Measurements from ENCODE around the gene CEACAM18.

CEACAM18 gene

GRCh38 chr19:51514866-51515481 is 36.6 kb downstream of the CEACAM18 start:
- Histone ChIP-seq H3K4me1 (no peaks in the 10 kb centered on the region), H3K36me3 (no peaks in the 10 kb centered on the region), H3K27me3 (no peaks in the 10 kb centered on the region), H3K4me3 (no peak overlapping the region), H3K9me3 (peaks cover 0 to 4% (median 0%) of the 10 kb centered on the region in 3 donors), H3K27ac (no peak overlapping the region)
- TF ChIP-seq CTCF (IDR thresholded peaks at IDR 0.05), result peak; percentile 50 to 55
- intact Hi-C loops (cut with DNase I; ENCODE audit: low total_unique reads), result no loop called here
- no peak for DNase-seq

- Histone ChIP-seq H3K4me3 (no peak overlapping the region), H3K27ac (no peak overlapping the region), H3K9me3 (peaks cover 0 to 4% (median 0%) of the 10 kb centered on the region in 3 donors), H3K27me3 (no peaks in the 10 kb centered on the region), H3K36me3 (no peaks in the 10 kb centered on the region), H3K4me1 (peaks cover 0 to 5% (median 0%) of the 10 kb centered on the region in 4 donors)
- no peak for DNase-seq
- no peak for TF ChIP-seq CTCF (IDR thresholded peaks at IDR 0.05)
- intact Hi-C loops (cut with DNase I; ENCODE audit: low total_unique reads), result no loop called here
Observed at GRCh38 chr19:51520728-51521127, 42.4 kb downstream of the CEACAM18 start.

GRCh38 chr19:51521357-51521756 is 43.0 kb downstream of the CEACAM18 start:
- TF ChIP-seq CTCF (IDR thresholded peaks at IDR 0.05), result no peak
- Histone ChIP-seq H3K36me3 (no peaks in the 10 kb centered on the region), H3K27me3 (no peaks in the 10 kb centered on the region), H3K4me3 (no peak overlapping the region), H3K9me3 (peaks cover 0 to 4% (median 0%) of the 10 kb centered on the region in 3 donors), H3K27ac (no peak overlapping the region), H3K4me1 (peaks cover 0 to 6% (median 0%) of the 10 kb centered on the region in 4 donors)
- intact Hi-C loops (cut with DNase I; ENCODE audit: low total_unique reads), result no loop called here
- DNase-seq, result no peak

- Histone ChIP-seq H3K27ac (no peak overlapping the region), H3K27me3 (no peaks in the 10 kb centered on the region), H3K4me1 (peaks cover 0 to 6% (median 0%) of the 10 kb centered on the region in 4 donors), H3K4me3 (no peak overlapping the region), H3K9me3 (peaks cover 0 to 4% (median 0%) of the 10 kb centered on the region in 3 donors), H3K36me3 (no peaks in the 10 kb centered on the region)
- TF ChIP-seq CTCF (IDR thresholded peaks at IDR 0.05), result no peak
- DNase-seq, result no peak
- intact Hi-C loops (cut with DNase I; ENCODE audit: low total_unique reads), result no loop called here
Observed at GRCh38 chr19:51521781-51522180, 43.4 kb downstream of the CEACAM18 start.

GRCh38 chr19:51524666-51525264 is 46.4 kb downstream of the CEACAM18 start:
- no peak overlapping the region for H3K4me3 ChIP-seq
- no peak for TF ChIP-seq CTCF (IDR thresholded peaks at IDR 0.05)
- H3K27ac ChIP-seq, result no peak overlapping the region
- DNase-seq, result no peak
- no peaks in the 10 kb centered on the region for H3K27me3 ChIP-seq
- peaks cover 0 to 6% (median 0%) of the 10 kb centered on the region in 4 donors for H3K4me1 ChIP-seq
- intact Hi-C loops (cut with DNase I; ENCODE audit: low total_unique reads), result no loop called here
- no peaks in the 10 kb centered on the region for H3K9me3 ChIP-seq
- no peaks in the 10 kb centered on the region for H3K36me3 ChIP-seq

Measured in tibial artery (tissue), 4 donors.